CD4-positive, alpha-beta T cell treated with Interleukin-12 subunit alpha and Interleukin-12 subunit beta, for 1 hour (primary cell): ENCODE data around the gene SEMA3E.

Experiments
- DNase-seq: peaks from one replicate; pipeline ENCODE4 v3.0.0-alpha.2; 2020

Gene SEMA3E

DNA sequence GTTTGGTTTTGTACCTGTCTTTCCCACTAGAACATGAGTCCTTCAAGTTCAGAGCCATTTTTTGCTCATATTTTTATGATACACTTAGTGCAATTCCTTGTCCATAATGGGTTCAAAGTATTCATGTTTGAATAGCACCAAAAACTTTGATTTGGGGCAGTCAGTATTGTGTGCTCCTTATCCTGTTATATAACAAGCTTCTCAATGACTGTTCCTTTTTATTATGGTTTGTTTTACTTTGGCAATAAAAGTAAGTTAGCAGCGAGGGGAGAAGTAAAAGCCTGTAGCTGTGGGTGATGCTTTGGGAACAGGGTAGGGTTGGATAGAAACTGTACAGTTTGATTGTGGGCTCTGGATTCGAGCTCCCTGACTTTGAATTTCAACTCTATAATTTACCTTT, 311.9 kb downstream of the SEMA3E start:
- DNase-seq: no peak

DNA sequence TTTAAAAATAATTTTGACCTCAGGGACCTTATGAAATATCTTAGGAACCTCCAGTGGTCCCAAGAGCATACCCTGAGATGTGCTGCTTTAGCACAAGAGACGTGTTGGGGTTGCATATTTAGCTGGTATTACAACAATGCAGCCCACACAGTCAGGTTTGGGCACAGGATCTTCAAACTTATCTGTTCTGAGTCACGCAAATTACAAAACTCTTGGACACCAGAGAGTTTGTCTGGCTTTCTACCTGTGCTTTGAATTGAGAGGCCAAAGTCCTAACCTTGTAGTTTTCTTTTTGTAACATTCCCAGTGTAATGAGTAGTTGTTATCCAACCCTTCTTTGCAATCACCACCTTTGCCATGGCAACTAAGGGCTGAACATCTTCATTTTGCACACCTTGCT, 322.7 kb downstream of the SEMA3E start:
- no peak for DNase-seq

DNA sequence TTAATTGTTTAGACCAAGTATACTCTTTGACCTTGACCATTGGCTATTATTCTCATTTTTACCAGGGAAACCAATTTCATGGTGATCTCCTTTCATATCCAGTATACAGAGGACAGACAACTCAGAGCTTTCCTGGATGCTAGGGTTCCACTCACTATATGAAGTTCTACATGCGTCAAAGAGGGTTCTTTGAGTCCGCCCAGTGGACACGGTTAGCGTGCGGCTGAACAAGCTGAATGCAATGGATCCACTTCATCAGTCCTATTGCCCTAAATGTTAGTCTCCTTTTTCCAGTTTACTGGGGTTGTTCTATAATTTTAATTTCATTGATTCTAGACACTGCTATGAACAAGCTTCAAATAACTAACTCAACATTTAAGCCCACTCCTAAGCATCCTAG, 323.9 kb downstream of the SEMA3E start:
- DNase-seq: no peak

DNA sequence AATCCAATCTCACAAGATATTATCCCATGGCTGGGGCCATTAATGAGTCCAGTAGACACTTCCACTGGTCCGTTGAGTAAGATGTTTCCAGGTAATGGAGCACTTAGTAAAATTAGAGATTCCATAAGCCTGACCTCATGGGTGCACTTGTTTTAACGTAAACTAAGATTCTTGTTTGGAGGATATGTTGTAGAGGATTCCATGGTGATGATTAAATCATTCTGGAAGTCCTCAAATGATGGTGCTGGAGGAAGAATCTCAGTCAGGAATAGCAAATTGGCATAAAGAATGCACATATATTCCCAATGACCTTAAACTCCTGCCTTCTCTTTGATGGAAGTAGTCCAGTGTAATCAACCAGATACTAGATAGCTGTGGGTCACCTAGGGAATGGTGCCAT, 324.3 kb downstream of the SEMA3E start:
- DNase-seq: no peak

DNA sequence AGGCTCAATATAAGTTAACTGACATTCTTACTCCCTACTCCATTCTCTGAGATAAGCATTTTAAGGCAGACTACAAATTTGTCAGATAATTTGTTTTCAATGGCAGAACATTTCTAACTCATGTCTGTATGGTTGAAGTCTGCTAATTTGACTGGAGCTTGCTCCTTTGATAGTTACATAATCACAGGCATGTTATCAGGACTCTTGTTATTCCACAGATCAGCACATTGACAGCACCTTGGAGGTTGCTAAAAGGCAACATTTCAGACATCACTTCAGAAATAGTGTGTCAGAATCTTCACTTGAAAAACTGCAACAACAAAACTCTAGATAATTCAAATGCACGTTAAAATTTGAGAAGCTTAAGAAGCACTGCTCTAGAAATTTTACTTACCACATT, 327.9 kb downstream of the SEMA3E start:
- DNase-seq: no peak

DNA sequence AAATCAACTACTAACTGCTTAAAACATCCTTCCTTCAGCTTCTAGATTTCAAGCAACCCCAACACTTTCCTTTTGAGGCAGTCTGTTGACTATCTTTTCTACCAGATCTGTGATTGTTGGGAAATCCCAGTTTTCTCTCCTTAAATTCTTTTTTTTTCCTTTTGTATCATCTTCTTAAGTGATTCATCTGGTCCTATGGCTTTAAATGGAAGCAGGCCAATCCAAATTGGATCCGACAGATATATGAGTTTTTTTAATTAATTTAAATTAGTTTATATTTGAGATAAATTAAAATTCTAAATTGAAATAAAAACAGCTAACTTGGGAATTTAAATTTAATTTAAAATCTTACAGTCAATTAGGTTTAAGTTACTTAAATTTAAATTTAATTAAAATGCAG, 335.0 kb downstream of the SEMA3E start:
- DNase-seq: no peak
